Measurements from ENCODE around the gene EPHA6. TPM values are rescaled to one million over a fixed set of nuclear protein-coding genes. Genes with fewer than 3 reads are reported as not detected.

Gene EPHA6
- total RNA-seq, 1 donor from 2014 or later = not detected

- DNase-seq (ENCODE audit: low read depth) = no peak
- no peak for TF ChIP-seq CTCF (IDR thresholded peaks at IDR 0.05; ENCODE audit: insufficient read depth, low read length, poor library complexity, severe bottlenecking)
- H3K27me3 ChIP-seq (ENCODE audit: control insufficient read depth, insufficient read depth, low read length) = no peaks in the 10 kb centered on the region
- H3K4me3 ChIP-seq (ENCODE audit: low read depth, low read length) = no peak overlapping the region
- H3K36me3 ChIP-seq (ENCODE audit: control insufficient read depth, insufficient read depth, low read length) = no peaks in the 10 kb centered on the region
Observed at GRCh38 chr3:97636465-97636864, 822.1 kb downstream of the EPHA6 start.

- Histone ChIP-seq H3K4me3 (ENCODE audit: low read depth, low read length) (no peak overlapping the region), H3K36me3 (ENCODE audit: control insufficient read depth, insufficient read depth, low read length) (no peaks in the 10 kb centered on the region), H3K27me3 (ENCODE audit: control insufficient read depth, insufficient read depth, low read length) (no peaks in the 10 kb centered on the region)
- no peak for DNase-seq (ENCODE audit: low read depth)
- no peak for TF ChIP-seq CTCF (IDR thresholded peaks at IDR 0.05; ENCODE audit: insufficient read depth, low read length, poor library complexity, severe bottlenecking)
Observed at GRCh38 chr3:97646932-97647331, 832.5 kb downstream of the EPHA6 start.

GRCh38 chr3:97647441-97647982 lies 833.1 kb downstream of the EPHA6 start:
- TF ChIP-seq CTCF (IDR thresholded peaks at IDR 0.05; ENCODE audit: insufficient read depth, low read length, poor library complexity, severe bottlenecking) = no peak
- Histone ChIP-seq H3K36me3 (ENCODE audit: control insufficient read depth, insufficient read depth, low read length) (no peaks in the 10 kb centered on the region), H3K4me3 (ENCODE audit: low read depth, low read length) (no peak overlapping the region), H3K27me3 (ENCODE audit: control insufficient read depth, insufficient read depth, low read length) (no peaks in the 10 kb centered on the region)
- DNase-seq (ENCODE audit: low read depth) = no peak

GRCh38 chr3:97655971-97656370 lies 841.6 kb downstream of the EPHA6 start:
- TF ChIP-seq CTCF (IDR thresholded peaks at IDR 0.05; ENCODE audit: insufficient read depth, low read length, poor library complexity, severe bottlenecking) = no peak
- Histone ChIP-seq H3K36me3 (ENCODE audit: control insufficient read depth, insufficient read depth, low read length) (no peaks in the 10 kb centered on the region), H3K4me3 (ENCODE audit: low read depth, low read length) (no peak overlapping the region), H3K27me3 (ENCODE audit: control insufficient read depth, insufficient read depth, low read length) (no peaks in the 10 kb centered on the region)
- no peak for DNase-seq (ENCODE audit: low read depth)

GRCh38 chr3:97656638-97657037 lies 842.2 kb downstream of the EPHA6 start:
- H3K27me3 ChIP-seq (ENCODE audit: control insufficient read depth, insufficient read depth, low read length) = no peaks in the 10 kb centered on the region
- no peaks in the 10 kb centered on the region for H3K36me3 ChIP-seq (ENCODE audit: control insufficient read depth, insufficient read depth, low read length)
- TF ChIP-seq CTCF (IDR thresholded peaks at IDR 0.05; ENCODE audit: insufficient read depth, low read length, poor library complexity, severe bottlenecking) = no peak
- no peak overlapping the region for H3K4me3 ChIP-seq (ENCODE audit: low read depth, low read length)
- no peak for DNase-seq (ENCODE audit: low read depth)

GRCh38 chr3:97658668-97659285 lies 844.4 kb downstream of the EPHA6 start:
- Histone ChIP-seq H3K4me3 (ENCODE audit: low read depth, low read length) (no peak overlapping the region), H3K36me3 (ENCODE audit: control insufficient read depth, insufficient read depth, low read length) (no peaks in the 10 kb centered on the region), H3K27me3 (ENCODE audit: control insufficient read depth, insufficient read depth, low read length) (no peaks in the 10 kb centered on the region)
- TF ChIP-seq CTCF (IDR thresholded peaks at IDR 0.05; ENCODE audit: insufficient read depth, low read length, poor library complexity, severe bottlenecking) = peak; percentile 74
- DNase-seq (ENCODE audit: low read depth) = peak; percentile 1
